Esophagus squamous epithelium (tissue), 5 donors: ENCODE measurements around the gene SMIM14. TPM values are rescaled to one million over a fixed set of nuclear protein-coding genes. Genes with fewer than 3 reads are reported as not detected.
A peak's percentile ranks its signal among the peaks of the same experiment; 100 is the strongest.

Source experiments
- DNase-seq: peaks from one replicate; lab custom pipeline; 2025; lab: John Stamatoyannopoulos, UW
- H3K27ac ChIP-seq, 4 donors: fragments of 200-600 bp; sonication (generic); one replicate each; pipeline ENCODE4 v1.5.1; 2016 to 2019; ENCODE audit warnings: mild to moderate bottlenecking in 1 of 4
- H3K27me3 ChIP-seq, 4 donors: fragments of 200-600 bp; sonication (generic); 1 replicate in 3 of 4; 2 replicates in 1 of 4; pipeline versions ENCODE4 v1.5.1 to v1.6.0; 2017 to 2021; ENCODE audit warnings: antibody characterized with exemption in 1 of 4
- H3K36me3 ChIP-seq, 3 donors: fragments of 200-600 bp; sonication (generic); one replicate each; pipeline ENCODE4 v1.5.1; 2016 to 2019
- H3K4me1 ChIP-seq, 3 donors: fragments of 200-600 bp; sonication (generic); one replicate each; pipeline ENCODE4 v1.5.1; 2017 to 2019
- H3K4me3 ChIP-seq, 4 donors: fragments of 200-600 bp; sonication (generic); 1 replicate in 3 of 4; 2 replicates in 1 of 4; pipeline ENCODE4 v1.5.1; 2016 to 2019; ENCODE audit warnings: mild to moderate bottlenecking in 2 of 4, moderate library complexity in 1 of 4
- H3K9me3 ChIP-seq, 3 donors: fragments of 200-600 bp; sonication (generic); one replicate each; pipeline ENCODE4 v1.5.1; 2016 to 2019
- POLR2A ChIP-seq, 4 donors: fragments of 450-650 bp; IDR thresholded peaks; one replicate each; pipeline ENCODE4 v1.6.1; 2017; ENCODE audit warnings: antibody characterized with exemption in 4 of 4, mild to moderate bottlenecking in 4 of 4, moderate library complexity in 3 of 4
- WGBS, 2 donors: methylation state at CpG; one replicate each; pipeline ENCODE4 v1.1.5; 2018; 5-methylcytosine and 5-hydroxymethylcytosine counted together
- intact Hi-C: fragments of 100-400 bp; cut with DNase I; formaldehyde crosslinking; loops from one replicate; pipeline ENCODE4 v1.15.0; 2022
- total RNA-seq, 4 donors: library from RNA; depleted of rRNA; stranded (reverse); fragments of >200 nt; gene quantifications; one replicate each; pipeline ENCODE4 v1.1.0, GENCODE V29; 2016
- TF ChIP-seq, protein P1 (sequence below), 6 experiments: fragments of 450-650 bp in 4 of 6; fragments of 200-600 bp in 2 of 6; sonication (generic) in 2 of 6; IDR thresholded peaks; one replicate each; pipeline ENCODE4 v1.5.1; 2016 to 2019; ENCODE audit warnings: antibody characterized with exemption in 6 of 6, mild to moderate bottlenecking in 4 of 6, moderate library complexity in 4 of 6
- donor health status: DM: yes; HTN: yes; CAD: no.

Gene SMIM14
- total RNA-seq, 4 donors from 2014 or later = 13.2 to 47.2 (median 25.8) TPM

DNA sequence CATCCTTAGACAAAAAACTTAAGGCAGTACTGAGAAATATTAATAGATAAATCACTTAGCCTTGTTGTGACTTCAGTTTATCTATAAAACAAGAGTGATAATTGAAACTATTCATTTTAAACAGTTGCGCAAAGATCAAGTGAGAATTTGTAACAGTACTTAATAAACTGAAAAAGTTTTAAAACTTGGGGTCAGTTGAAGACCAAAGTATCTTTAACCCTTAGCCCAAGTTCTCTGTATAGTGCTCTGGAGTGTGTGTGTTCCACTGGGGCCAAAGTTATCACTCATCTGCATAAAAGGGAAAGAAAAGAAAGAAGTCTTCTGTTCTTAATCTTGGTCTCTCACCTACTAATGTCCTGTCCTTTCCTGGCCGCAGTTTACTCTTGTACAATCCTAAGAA lies 11.3 kb downstream of the SMIM14 start:
- no peak overlapping the region for H3K27ac ChIP-seq
- no peak for DNase-seq
- no peaks in the 10 kb centered on the region for H3K9me3 ChIP-seq
- 96 to 100% methylated on average over 2 of the region's 2 CpGs for WGBS, 2 donors
- intact Hi-C loops = no loop called here
- no peaks in the 10 kb centered on the region for H3K27me3 ChIP-seq
- H3K4me1 ChIP-seq = peaks cover 0 to 11% (median 2%) of the 10 kb centered on the region in 3 donors
- peaks cover 0 to 42% (median 0%) of the 10 kb centered on the region in 3 donors for H3K36me3 ChIP-seq
- TF ChIP-seq, protein P1, sequence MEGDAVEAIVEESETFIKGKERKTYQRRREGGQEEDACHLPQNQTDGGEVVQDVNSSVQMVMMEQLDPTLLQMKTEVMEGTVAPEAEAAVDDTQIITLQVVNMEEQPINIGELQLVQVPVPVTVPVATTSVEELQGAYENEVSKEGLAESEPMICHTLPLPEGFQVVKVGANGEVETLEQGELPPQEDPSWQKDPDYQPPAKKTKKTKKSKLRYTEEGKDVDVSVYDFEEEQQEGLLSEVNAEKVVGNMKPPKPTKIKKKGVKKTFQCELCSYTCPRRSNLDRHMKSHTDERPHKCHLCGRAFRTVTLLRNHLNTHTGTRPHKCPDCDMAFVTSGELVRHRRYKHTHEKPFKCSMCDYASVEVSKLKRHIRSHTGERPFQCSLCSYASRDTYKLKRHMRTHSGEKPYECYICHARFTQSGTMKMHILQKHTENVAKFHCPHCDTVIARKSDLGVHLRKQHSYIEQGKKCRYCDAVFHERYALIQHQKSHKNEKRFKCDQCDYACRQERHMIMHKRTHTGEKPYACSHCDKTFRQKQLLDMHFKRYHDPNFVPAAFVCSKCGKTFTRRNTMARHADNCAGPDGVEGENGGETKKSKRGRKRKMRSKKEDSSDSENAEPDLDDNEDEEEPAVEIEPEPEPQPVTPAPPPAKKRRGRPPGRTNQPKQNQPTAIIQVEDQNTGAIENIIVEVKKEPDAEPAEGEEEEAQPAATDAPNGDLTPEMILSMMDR (IDR thresholded peaks at IDR 0.05) = no peak
- no peak for TF ChIP-seq POLR2A (IDR thresholded peaks at IDR 0.05)
- H3K4me3 ChIP-seq = no peak overlapping the region

DNA sequence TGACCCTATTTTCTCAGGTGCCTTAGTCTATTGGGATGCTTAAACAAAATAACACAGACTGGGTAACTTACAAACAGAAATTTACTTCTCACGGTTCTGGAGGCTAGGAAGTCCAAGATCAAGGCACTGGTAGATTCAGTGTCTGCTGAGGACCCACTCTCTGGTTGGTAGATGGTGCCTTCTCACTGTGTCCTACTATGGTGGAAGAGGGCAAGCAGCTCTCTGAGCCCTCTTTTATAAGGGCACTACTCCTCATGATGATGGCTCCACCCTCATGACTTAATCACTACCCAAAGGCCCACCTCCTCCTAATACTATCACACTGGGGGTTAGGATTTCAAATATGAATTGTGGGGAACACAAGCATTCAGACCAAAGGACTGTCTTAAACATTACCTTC lies 11.8 kb downstream of the SMIM14 start:
- intact Hi-C loops = no loop called here
- WGBS, 2 donors = 80 to 83% methylated on average over 1 of the region's 1 CpG
- H3K36me3 ChIP-seq = peaks cover 0 to 42% (median 0%) of the 10 kb centered on the region in 3 donors
- H3K27ac ChIP-seq = no peak overlapping the region
- DNase-seq = no peak
- H3K9me3 ChIP-seq = no peaks in the 10 kb centered on the region
- no peak overlapping the region for H3K4me3 ChIP-seq
- TF ChIP-seq, protein P1 (IDR thresholded peaks at IDR 0.05) = no peak
- TF ChIP-seq POLR2A (IDR thresholded peaks at IDR 0.05) = no peak
- H3K4me1 ChIP-seq = peaks cover 0 to 16% (median 4%) of the 10 kb centered on the region in 3 donors
- no peaks in the 10 kb centered on the region for H3K27me3 ChIP-seq

DNA sequence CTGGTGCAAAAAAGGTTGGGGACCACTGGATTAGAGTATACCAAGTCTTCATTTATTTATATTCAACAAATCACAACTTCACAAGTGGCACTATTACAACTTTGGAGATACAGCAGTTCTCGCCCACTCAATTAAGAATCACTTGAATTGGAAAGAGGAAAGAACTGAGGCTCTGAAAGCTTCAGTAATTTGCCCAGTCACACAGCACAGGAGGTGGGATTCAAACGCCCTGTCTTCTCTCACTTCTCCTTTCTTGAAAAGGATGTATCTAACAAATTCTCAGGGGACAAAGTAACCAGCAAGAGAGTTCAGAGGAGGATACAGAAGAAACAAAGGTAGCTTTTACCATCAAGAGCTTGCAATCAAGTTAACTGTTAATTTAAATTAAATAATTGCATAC lies 12.4 kb downstream of the SMIM14 start:
- Histone ChIP-seq H3K4me3 (no peak overlapping the region), H3K36me3 (peaks cover 0 to 42% (median 0%) of the 10 kb centered on the region in 3 donors), H3K27me3 (no peaks in the 10 kb centered on the region), H3K4me1 (peaks cover 0 to 22% (median 4%) of the 10 kb centered on the region in 3 donors), H3K9me3 (no peaks in the 10 kb centered on the region), H3K27ac (no peak overlapping the region)
- WGBS, 2 donors = 82 to 85% methylated on average over 2 of the region's 2 CpGs
- TF ChIP-seq, protein P1 (IDR thresholded peaks at IDR 0.05) = no peak
- TF ChIP-seq POLR2A (IDR thresholded peaks at IDR 0.05) = no peak
- intact Hi-C loops = no loop called here
- no peak for DNase-seq

DNA sequence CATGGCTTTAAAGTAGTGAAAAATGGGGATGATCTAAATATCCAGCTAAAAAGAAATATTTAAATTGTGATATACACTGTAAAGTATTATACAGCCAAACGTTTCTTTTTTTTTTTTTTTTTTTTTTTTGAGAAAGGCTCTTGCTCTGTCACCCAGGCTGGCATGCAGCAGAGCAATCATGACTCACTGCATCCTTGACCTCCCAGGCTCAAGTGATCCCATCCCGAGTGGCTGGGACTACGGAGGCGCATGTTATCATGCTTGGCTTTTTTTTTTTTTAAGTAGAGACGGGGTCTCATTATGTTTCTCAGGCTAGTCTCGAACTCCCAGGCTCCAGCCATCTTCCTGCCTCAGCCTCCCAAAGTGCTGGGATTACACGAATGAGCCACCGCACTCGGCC lies 17.1 kb downstream of the SMIM14 start:
- Histone ChIP-seq H3K9me3 (no peaks in the 10 kb centered on the region), H3K27ac (peak overlapping the region in 3 of 4 donors; percentile 4 to 70 (median 60)), H3K4me3 (no peak overlapping the region), H3K27me3 (no peaks in the 10 kb centered on the region), H3K36me3 (peaks cover 0 to 4% (median 0%) of the 10 kb centered on the region in 3 donors), H3K4me1 (peaks cover 0 to 33% (median 12%) of the 10 kb centered on the region in 3 donors)
- DNase-seq = no peak
- intact Hi-C loops = no loop called here
- 48 to 57% methylated on average over 9 of the region's 9 CpGs for WGBS, 2 donors
- TF ChIP-seq, protein P1 (IDR thresholded peaks at IDR 0.05) = no peak
- TF ChIP-seq POLR2A (IDR thresholded peaks at IDR 0.05) = no peak

DNA sequence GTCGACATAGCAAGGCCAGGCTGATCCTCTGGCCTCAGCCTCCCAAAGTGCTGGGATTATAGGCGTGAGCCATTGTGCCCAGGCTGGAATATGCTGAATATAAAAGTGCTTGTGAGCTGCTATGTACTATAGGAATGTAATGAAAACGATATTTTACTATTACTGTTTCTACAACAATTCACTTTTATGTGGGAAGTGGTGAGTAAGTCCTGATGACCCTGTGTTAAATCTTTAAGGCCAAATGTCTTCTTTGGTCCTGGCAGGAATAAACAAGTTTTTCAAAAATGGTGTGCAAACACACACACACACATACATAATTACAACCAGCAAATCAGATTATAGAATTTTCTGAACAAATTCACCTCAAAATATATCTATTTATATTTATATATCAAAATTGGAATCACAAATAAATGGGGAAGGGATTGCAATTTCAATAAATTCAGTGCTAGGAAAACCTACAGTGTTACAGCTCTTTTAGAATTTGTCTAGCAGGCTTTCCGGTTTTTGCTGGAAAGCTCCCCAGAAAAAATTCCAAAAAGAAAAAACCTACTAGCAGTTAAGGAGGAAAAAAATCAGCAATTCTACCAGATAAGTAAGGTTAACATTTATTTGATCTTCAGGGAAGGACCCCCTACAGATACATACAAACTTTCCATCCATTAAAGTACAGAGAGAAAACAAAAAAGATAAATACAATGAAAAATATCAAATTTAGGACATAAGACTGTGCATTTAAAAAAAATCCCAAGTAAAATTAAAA lies 17.9 kb downstream of the SMIM14 start:
- no peak overlapping the region for H3K4me3 ChIP-seq
- peak overlapping the region in 2 of 4 donors; percentile 25 to 42 for H3K27ac ChIP-seq
- intact Hi-C loops = no loop called here
- no peak for DNase-seq
- H3K27me3 ChIP-seq = no peaks in the 10 kb centered on the region
- H3K9me3 ChIP-seq = no peaks in the 10 kb centered on the region
- peaks cover 0 to 33% (median 12%) of the 10 kb centered on the region in 3 donors for H3K4me1 ChIP-seq
- WGBS, 2 donors = 66 to 74% methylated on average over 4 of the region's 4 CpGs
- TF ChIP-seq, protein P1 (IDR thresholded peaks at IDR 0.05) = no peak
- no peak for TF ChIP-seq POLR2A (IDR thresholded peaks at IDR 0.05)
- H3K36me3 ChIP-seq = peaks cover 0 to under 1% (median 0%) of the 10 kb centered on the region in 3 donors
